HepG2 (cell line): Measurements from ENCODE around the gene CYP2C19. TPM values are rescaled to one million over a fixed set of nuclear protein-coding genes. Genes with fewer than 3 reads are reported as not detected.

ENCODE experiments used
- ATF3 ChIP-seq: sonication (generic); formaldehyde crosslinking; IDR thresholded peaks from 2 replicates; pipeline ENCODE4 v1.4.0; 2020; ENCODE audit warnings: missing genetic modification reagents
- FOSL2 ChIP-seq: sonication (generic); formaldehyde crosslinking; IDR thresholded peaks from 2 replicates; pipeline ENCODE4 v1.4.0; 2020; ENCODE audit warnings: missing genetic modification reagents
- FOXJ3 ChIP-seq: sonication (generic); formaldehyde crosslinking; IDR thresholded peaks from 2 replicates; pipeline ENCODE4 v1.4.0; 2020; ENCODE audit warnings: missing genetic modification reagents, mild to moderate bottlenecking, borderline replicate concordance
- FOXO1 ChIP-seq: sonication (generic); formaldehyde crosslinking; IDR thresholded peaks from 2 replicates; pipeline ENCODE4 v1.4.0; 2020; ENCODE audit warnings: missing genetic modification reagents
- HMGXB3 ChIP-seq: sonication (generic); formaldehyde crosslinking; IDR thresholded peaks from 2 replicates; pipeline ENCODE4 v1.4.0; 2020; ENCODE audit warnings: missing genetic modification reagents, borderline replicate concordance
- KAT8 ChIP-seq: IDR thresholded peaks from 2 replicates; pipeline ENCODE4 v1.6.1; 2016; ENCODE audit warnings: missing genetic modification reagents, missing compliant biosample characterization
- MAFK ChIP-seq, 2 experiments: IDR thresholded peaks in 1 of 2; conservative IDR thresholded peaks in 1 of 2; 2 replicates each; pipeline ENCODE4 v1.6.1; 2011; ENCODE audit warnings: improper control_type of control experiment in 2 of 2, low read length in 2 of 2
- NR2F2 ChIP-seq: IDR thresholded peaks from 2 replicates; pipeline ENCODE4 v1.6.1; 2012; ENCODE audit warnings: low read depth, inconsistent platforms, borderline replicate concordance
- PHF21A ChIP-seq: sonication (generic); formaldehyde crosslinking; IDR thresholded peaks from 2 replicates; pipeline ENCODE4 v1.5.0; 2020; ENCODE audit warnings: mild to moderate bottlenecking, missing genetic modification reagents
- SALL1 ChIP-seq: sonication (generic); formaldehyde crosslinking; IDR thresholded peaks from 2 replicates; pipeline ENCODE4 v1.8.0; 2022; ENCODE audit warnings: mild to moderate bottlenecking, missing genetic modification reagents
- SMC3 ChIP-seq: IDR thresholded peaks from 2 replicates; pipeline ENCODE4 v1.6.1; 2011; ENCODE audit warnings: low read length, improper control_type of control experiment
- SOX5 ChIP-seq: IDR thresholded peaks from 2 replicates; pipeline ENCODE4 v1.6.1; 2016; ENCODE audit warnings: borderline replicate concordance
- SOX6 ChIP-seq, 2 experiments: fragments of 450-650 bp in 1 of 2; sonication (generic) in 1 of 2; formaldehyde crosslinking in 1 of 2; IDR thresholded peaks; 2 replicates each; pipeline versions ENCODE4 v1.4.0 to v1.6.1; 2017 to 2020; ENCODE audit warnings: antibody characterized with exemption in 1 of 2, mild to moderate bottlenecking in 1 of 2, missing genetic modification reagents in 1 of 2
- SP5 ChIP-seq: IDR thresholded peaks from 2 replicates; pipeline ENCODE4 v1.6.1; 2016; ENCODE audit warnings: low read depth, borderline replicate concordance
- TARDBP ChIP-seq: sonication (generic); formaldehyde crosslinking; IDR thresholded peaks from 2 replicates; pipeline ENCODE4 v1.8.0; 2022; ENCODE audit warnings: mild to moderate bottlenecking, missing genetic modification reagents
- ZMYM4 ChIP-seq: sonication (generic); formaldehyde crosslinking; IDR thresholded peaks from 2 replicates; pipeline ENCODE4 v1.8.1; 2023; ENCODE audit warnings: mild to moderate bottlenecking, missing genetic modification reagents
- ZNF644 ChIP-seq: IDR thresholded peaks from 2 replicates; pipeline ENCODE4 v1.6.1; 2016; ENCODE audit warnings: low read depth
- ZNF773 ChIP-seq: sonication (generic); formaldehyde crosslinking; IDR thresholded peaks from 2 replicates; pipeline ENCODE4 v1.4.0; 2020; ENCODE audit warnings: missing genetic modification reagents, borderline replicate concordance
- ZNF792 ChIP-seq: IDR thresholded peaks from 2 replicates; pipeline ENCODE4 v1.6.1; 2016
- polyA plus RNA-seq, 8 experiments: library from polyadenylated mRNA; depleted of rRNA in 3 of 8; stranded (reverse) in 7 of 8; unstranded in 1 of 8; fragments of >200 nt; fragmentation: Illumina TruSeq in 4 of 8; extraction: Trizol in 4 of 8; gene quantifications; 2 replicates each; pipeline versions ENCODE4 v1.2.1 to v1.2.3, GENCODE V29; 2011 to 2016; ENCODE audit warnings: low read depth in 4 of 8, missing spikeins in 1 of 8, mixed read lengths in 1 of 8; ENCODE audit not compliant: insufficient read depth in 1 of 8
- total RNA-seq, 5 experiments: library from RNA; depleted of rRNA; stranded (reverse); fragments of >200 nt; fragmentation: Illumina TruSeq; extraction: Trizol; gene quantifications; 2 replicates each; pipeline ENCODE4 v1.2.3, GENCODE V29; 2016; ENCODE audit warnings: low read depth in 1 of 5
- TF ChIP-seq, protein P1 (sequence below): IDR thresholded peaks from 2 replicates; pipeline ENCODE4 v1.6.1; 2018; ENCODE audit warnings: missing genetic modification reagents
- TF ChIP-seq, protein P2 (sequence below): IDR thresholded peaks from 2 replicates; pipeline ENCODE4 v1.4.0; 2020; ENCODE audit warnings: mild to moderate bottlenecking, missing genetic modification reagents

The CYP2C19 gene
- total and polyA plus RNA-seq, 2 of the 13 experiments (the other 11 are each of a cell fraction or from before 2014, with no cell fraction given), result not detected

DNA sequence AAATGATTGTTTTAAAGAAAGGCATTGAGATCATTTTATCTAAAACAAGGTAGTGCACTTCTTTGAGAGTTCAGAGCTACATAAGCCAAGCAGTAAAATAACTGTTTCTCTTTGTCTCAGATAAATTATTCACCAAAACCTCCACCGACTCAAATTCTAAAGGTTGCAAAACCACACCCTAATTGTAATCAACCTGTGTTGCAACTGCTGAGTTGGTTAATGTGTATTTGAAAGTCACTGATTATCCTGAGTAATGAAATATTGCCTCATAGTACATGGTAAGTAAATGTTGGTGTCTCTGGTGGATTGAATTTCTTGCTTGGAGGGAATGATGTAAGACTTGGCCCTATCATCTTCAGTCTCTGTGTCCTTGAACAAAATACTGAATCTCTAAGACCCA lies 140.1 kb downstream of the CYP2C19 start (continued):
- TF ChIP-seq SOX6 (IDR thresholded peaks at IDR 0.05) (no peak), SOX6 (CRISPR knock-in tag; IDR thresholded peaks at IDR 0.05) (peak; percentile 85), ZMYM4 (CRISPR knock-in tag) (peak; percentile 40; the same call in 1 of the 2 replicates), FOSL2 (CRISPR knock-in tag) (peak; percentile 52; the same call in 1 of the 2 replicates), FOXO1 (CRISPR knock-in tag) (peak; percentile 47; the same call in 1 of the 2 replicates), SP5 (CRISPR knock-in tag) (peak; percentile 77), SMC3 (peak; percentile 23; the same call in 1 of the 2 replicates), FOXJ3 (CRISPR knock-in tag) (peak; percentile 84; the same call in 1 of the 2 replicates), SOX5 (CRISPR knock-in tag) (peak; percentile 68; the same call in 1 of the 2 replicates), SALL1 (CRISPR knock-in tag) (peak; percentile 12; the same call in 1 of the 2 replicates), KAT8 (peak; percentile 53; the same call in 1 of the 2 replicates), TARDBP (CRISPR knock-in tag) (0 out of 2 replicates have a peak, but pooled peaks have one; percentile 17), MAFK (conservative IDR thresholded peaks at IDR 0.05 in 1 of 2, IDR thresholded peaks at IDR 0.05 in 1 of 2; ENCODE audit: low read length in 2 of 2) (peak; percentile 50 to 63; a peak in 3 of 4 replicates), HMGXB3 (0 out of 2 replicates have a peak, but pooled peaks have one; percentile 28), PHF21A (CRISPR knock-in tag) (peak; percentile 54; the same call in 1 of the 2 replicates), NR2F2 (0 out of 2 replicates have a peak, but pooled peaks have one; percentile 34), ZNF773 (no peak), ATF3 (CRISPR knock-in tag) (peak; percentile 65), ZNF792 (CRISPR knock-in tag) (no peak), ZNF644 (CRISPR knock-in tag) (0 out of 2 replicates have a peak, but pooled peaks have one; percentile 43)
- TF ChIP-seq, protein P1, sequence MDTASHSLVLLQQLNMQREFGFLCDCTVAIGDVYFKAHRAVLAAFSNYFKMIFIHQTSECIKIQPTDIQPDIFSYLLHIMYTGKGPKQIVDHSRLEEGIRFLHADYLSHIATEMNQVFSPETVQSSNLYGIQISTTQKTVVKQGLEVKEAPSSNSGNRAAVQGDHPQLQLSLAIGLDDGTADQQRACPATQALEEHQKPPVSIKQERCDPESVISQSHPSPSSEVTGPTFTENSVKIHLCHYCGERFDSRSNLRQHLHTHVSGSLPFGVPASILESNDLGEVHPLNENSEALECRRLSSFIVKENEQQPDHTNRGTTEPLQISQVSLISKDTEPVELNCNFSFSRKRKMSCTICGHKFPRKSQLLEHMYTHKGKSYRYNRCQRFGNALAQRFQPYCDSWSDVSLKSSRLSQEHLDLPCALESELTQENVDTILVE (CRISPR knock-in tag), result peak; percentile 61; the same call in 1 of the 2 replicates
- TF ChIP-seq, protein P2, sequence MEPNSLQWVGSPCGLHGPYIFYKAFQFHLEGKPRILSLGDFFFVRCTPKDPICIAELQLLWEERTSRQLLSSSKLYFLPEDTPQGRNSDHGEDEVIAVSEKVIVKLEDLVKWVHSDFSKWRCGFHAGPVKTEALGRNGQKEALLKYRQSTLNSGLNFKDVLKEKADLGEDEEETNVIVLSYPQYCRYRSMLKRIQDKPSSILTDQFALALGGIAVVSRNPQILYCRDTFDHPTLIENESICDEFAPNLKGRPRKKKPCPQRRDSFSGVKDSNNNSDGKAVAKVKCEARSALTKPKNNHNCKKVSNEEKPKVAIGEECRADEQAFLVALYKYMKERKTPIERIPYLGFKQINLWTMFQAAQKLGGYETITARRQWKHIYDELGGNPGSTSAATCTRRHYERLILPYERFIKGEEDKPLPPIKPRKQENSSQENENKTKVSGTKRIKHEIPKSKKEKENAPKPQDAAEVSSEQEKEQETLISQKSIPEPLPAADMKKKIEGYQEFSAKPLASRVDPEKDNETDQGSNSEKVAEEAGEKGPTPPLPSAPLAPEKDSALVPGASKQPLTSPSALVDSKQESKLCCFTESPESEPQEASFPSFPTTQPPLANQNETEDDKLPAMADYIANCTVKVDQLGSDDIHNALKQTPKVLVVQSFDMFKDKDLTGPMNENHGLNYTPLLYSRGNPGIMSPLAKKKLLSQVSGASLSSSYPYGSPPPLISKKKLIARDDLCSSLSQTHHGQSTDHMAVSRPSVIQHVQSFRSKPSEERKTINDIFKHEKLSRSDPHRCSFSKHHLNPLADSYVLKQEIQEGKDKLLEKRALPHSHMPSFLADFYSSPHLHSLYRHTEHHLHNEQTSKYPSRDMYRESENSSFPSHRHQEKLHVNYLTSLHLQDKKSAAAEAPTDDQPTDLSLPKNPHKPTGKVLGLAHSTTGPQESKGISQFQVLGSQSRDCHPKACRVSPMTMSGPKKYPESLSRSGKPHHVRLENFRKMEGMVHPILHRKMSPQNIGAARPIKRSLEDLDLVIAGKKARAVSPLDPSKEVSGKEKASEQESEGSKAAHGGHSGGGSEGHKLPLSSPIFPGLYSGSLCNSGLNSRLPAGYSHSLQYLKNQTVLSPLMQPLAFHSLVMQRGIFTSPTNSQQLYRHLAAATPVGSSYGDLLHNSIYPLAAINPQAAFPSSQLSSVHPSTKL, result peak; percentile 90
